ENCODE data around the gene ZFP64. TPM values are rescaled to one million over a fixed set of nuclear protein-coding genes. Genes with fewer than 3 reads are reported as not detected.

The ZFP64 gene
- total RNA-seq, 4 donors from 2014 or later = 13.2 to 16.3 (median 13.4) TPM

GRCh38 chr20:52124821-52125220 lies 66.8 kb downstream of the ZFP64 start:
- WGBS, 2 donors = 90 to 94% methylated on average over 3 of the region's 3 CpGs
- intact Hi-C loops (cut with DNase I) = no loop called here
- Histone ChIP-seq H3K27ac (no peak overlapping the region), H3K4me3 (replicated peaks in 1 of 3) (no peak overlapping the region), H3K9me3 (no peaks in the 10 kb centered on the region), H3K4me1 (no peaks in the 10 kb centered on the region), H3K27me3 (no peaks in the 10 kb centered on the region), H3K36me3 (no peaks in the 10 kb centered on the region)
- TF ChIP-seq POLR2A (IDR thresholded peaks at IDR 0.05) (no peak), CTCF (IDR thresholded peaks at IDR 0.05) (no peak)
- DNase-seq = no peak

DNA sequence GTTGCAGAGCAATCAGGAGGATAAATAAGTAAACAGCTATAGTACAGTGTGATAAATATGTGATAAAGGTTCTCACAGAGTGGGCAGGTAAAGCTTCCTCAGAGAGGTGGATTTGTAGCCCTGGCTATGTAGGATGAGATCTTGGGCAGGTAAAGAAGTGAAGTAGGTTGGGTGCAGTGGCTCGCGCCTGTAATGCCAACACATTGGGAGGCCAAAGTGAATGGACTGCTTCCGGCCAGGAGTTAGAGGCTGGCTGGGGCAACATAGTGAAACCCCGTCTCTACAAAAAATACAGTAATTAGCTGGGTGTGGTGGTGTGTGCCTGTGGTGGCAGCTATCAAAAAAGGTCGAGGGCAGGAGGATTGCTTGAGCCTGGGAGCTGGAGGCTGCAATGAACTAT lies 72.9 kb downstream of the ZFP64 start:
- intact Hi-C loops (cut with DNase I) = no loop called here
- no peaks in the 10 kb centered on the region for H3K27me3 ChIP-seq
- no peaks in the 10 kb centered on the region for H3K36me3 ChIP-seq
- no peak overlapping the region for H3K27ac ChIP-seq
- WGBS, 2 donors = 84 to 94% methylated on average over 5 of the region's 5 CpGs
- no peak for TF ChIP-seq CTCF (IDR thresholded peaks at IDR 0.05)
- TF ChIP-seq POLR2A (IDR thresholded peaks at IDR 0.05) = no peak
- DNase-seq = no peak
- no peaks in the 10 kb centered on the region for H3K4me1 ChIP-seq
- no peaks in the 10 kb centered on the region for H3K9me3 ChIP-seq
- H3K4me3 ChIP-seq (replicated peaks in 1 of 3) = no peak overlapping the region

- intact Hi-C loops (cut with DNase I) = no loop called here
- Histone ChIP-seq H3K36me3 (no peaks in the 10 kb centered on the region), H3K4me1 (no peaks in the 10 kb centered on the region), H3K4me3 (replicated peaks in 1 of 3) (no peak overlapping the region), H3K9me3 (no peaks in the 10 kb centered on the region), H3K27ac (no peak overlapping the region), H3K27me3 (no peaks in the 10 kb centered on the region)
- TF ChIP-seq POLR2A (IDR thresholded peaks at IDR 0.05) (no peak), CTCF (IDR thresholded peaks at IDR 0.05) (no peak)
- 57 to 98% methylated on average over 2 of the region's 2 CpGs for WGBS, 2 donors
- no peak for DNase-seq
These were observed 73.5 kb downstream of the ZFP64 start for GRCh38 chr20:52118016-52118623.

- H3K27me3 ChIP-seq = no peaks in the 10 kb centered on the region
- H3K36me3 ChIP-seq = no peaks in the 10 kb centered on the region
- H3K4me1 ChIP-seq = peaks cover 7 to 8% of the 10 kb centered on the region in 2 donors
- no peaks in the 10 kb centered on the region for H3K9me3 ChIP-seq
- TF ChIP-seq POLR2A (IDR thresholded peaks at IDR 0.05) (no peak), CTCF (IDR thresholded peaks at IDR 0.05) (no peak)
- H3K27ac ChIP-seq = no peak overlapping the region
- no peak overlapping the region for H3K4me3 ChIP-seq (replicated peaks in 1 of 3)
- WGBS, 2 donors = 93 to 99% methylated on average over 5 to 6 of the region's 6 CpGs
- no peak for DNase-seq
- intact Hi-C loops (cut with DNase I) = no loop called here
These were observed 81.1 kb downstream of the ZFP64 start for GRCh38 chr20:52110456-52110855.

GRCh38 chr20:52105442-52106422 lies 85.8 kb downstream of the ZFP64 start:
- H3K9me3 ChIP-seq = no peaks in the 10 kb centered on the region
- intact Hi-C loops (cut with DNase I) = no loop called here
- no peak overlapping the region for H3K27ac ChIP-seq
- 3 to 4% methylated on average over 17 to 46 of the region's 47 CpGs for WGBS, 2 donors
- peaks cover 24 to 28% of the 10 kb centered on the region in 2 donors for H3K4me1 ChIP-seq
- H3K27me3 ChIP-seq = peaks cover 4% of the 10 kb centered on the region
- no peaks in the 10 kb centered on the region for H3K36me3 ChIP-seq
- peak; percentile 49 to 55 for DNase-seq
- TF ChIP-seq POLR2A (IDR thresholded peaks at IDR 0.05) = no peak
- H3K4me3 ChIP-seq (replicated peaks in 1 of 3) = peak overlapping the region in 1 of 3 donors; percentile 34

All from thyroid gland (tissue), 4 donors.